ENCODE data around the gene INSIG2. TPM values are rescaled to one million over a fixed set of nuclear protein-coding genes. Genes with fewer than 3 reads are reported as not detected.
A peak's percentile ranks its signal among the peaks of the same experiment; 100 is the strongest.

INSIG2 gene
- polyA plus RNA-seq, 1 experiment, result 7.5 TPM

DNA sequence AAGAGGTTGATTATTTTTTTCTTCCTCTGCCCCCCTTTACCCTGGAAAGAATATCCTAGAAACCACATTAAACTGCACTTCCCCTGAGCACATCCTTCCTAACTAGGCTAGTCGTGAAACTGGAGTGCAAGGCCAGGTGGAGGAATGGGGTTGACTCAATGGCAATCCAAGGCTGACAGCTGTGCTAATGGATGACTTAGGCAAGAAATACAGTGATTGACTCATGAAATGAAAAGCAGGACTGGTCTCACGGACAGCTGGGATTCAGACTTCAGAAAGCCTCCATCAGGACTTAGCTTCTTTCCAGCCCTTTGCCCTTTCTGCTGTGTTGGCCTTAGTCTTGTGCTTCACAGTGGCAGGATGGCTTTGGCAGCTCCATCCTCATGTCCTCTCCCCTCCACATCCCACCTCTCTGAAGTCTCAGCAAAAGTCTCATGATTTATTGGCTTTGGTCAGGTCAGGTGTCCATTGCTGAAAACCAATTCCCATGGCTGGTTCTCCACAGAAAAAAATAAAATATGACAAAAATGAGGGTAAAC, 33.8 kb downstream of the INSIG2 start:
- no peak for TF ChIP-seq CTCF (IDR thresholded peaks at IDR 0.05; ENCODE audit: insufficient read depth, low read depth, low read length)
- no peak overlapping the region for H3K4me3 ChIP-seq (ENCODE audit: low read depth, low read length)
- POLR2A ChIA-PET, result no interaction called here
- DNase-seq (ENCODE audit: low read depth), result no peak
- H3K27me3 ChIP-seq (ENCODE audit: control insufficient read depth, insufficient read depth, low read length), result no peaks in the 10 kb centered on the region
- CTCF ChIA-PET, result interaction anchor here (0.6 kb wide), 1 partner anchor 17 kb away, joined by 3 read pairs; no protein-coding TSS in a partner anchor
- no peaks in the 10 kb centered on the region for H3K36me3 ChIP-seq (ENCODE audit: control insufficient read depth, insufficient read depth, low read length)

GRCh38 chr2:118122594-118123281, 34.5 kb downstream of the INSIG2 start:
- H3K4me3 ChIP-seq (ENCODE audit: low read depth, low read length), result no peak overlapping the region
- no peaks in the 10 kb centered on the region for H3K36me3 ChIP-seq (ENCODE audit: control insufficient read depth, insufficient read depth, low read length)
- H3K27me3 ChIP-seq (ENCODE audit: control insufficient read depth, insufficient read depth, low read length), result no peaks in the 10 kb centered on the region
- ChIA-PET CTCF (interaction anchor here (0.6 to 1.2 kb wide), 2 partner anchors 9 to 26 kb away, joined by 3 to 4 read pairs; no protein-coding TSS in a partner anchor), POLR2A (no interaction called here)
- TF ChIP-seq CTCF (IDR thresholded peaks at IDR 0.05; ENCODE audit: insufficient read depth, low read depth, low read length), result no peak
- no peak for DNase-seq (ENCODE audit: low read depth)

DNA sequence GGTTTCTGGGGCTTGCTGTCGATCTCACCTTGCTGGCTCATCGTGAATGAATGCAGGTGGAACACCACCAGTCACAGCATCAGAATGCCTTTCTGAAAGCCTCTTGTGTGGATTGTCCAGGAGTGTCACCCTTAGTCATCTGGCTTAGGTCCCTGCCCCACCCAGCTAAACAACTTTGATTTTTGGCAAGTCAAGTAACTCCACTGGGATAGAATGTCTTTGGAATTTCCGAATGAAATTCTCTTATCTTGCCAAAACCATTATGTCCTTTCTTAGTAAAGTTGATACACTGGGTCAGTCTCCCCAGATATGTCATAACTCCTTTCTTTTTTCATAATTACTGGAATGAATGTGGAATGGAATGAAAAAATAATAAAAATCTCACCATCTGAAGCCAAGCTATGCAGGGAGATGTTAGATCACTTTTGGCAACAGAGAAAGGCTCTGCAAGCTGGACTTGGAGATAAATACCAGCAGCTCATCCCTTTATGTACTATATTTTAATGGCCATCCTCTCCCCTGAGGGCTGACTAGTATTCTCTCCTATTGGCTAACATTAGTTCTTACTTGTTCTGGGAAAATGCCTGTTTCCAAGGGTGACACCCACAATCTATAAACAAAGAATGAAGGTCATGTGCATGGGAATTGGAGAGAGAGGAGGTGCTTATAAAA, 35.4 kb downstream of the INSIG2 start:
- Histone ChIP-seq H3K27me3 (ENCODE audit: control insufficient read depth, insufficient read depth, low read length) (no peaks in the 10 kb centered on the region), H3K36me3 (ENCODE audit: control insufficient read depth, insufficient read depth, low read length) (no peaks in the 10 kb centered on the region), H3K4me3 (ENCODE audit: low read depth, low read length) (no peak overlapping the region)
- DNase-seq (ENCODE audit: low read depth), result peak; percentile 99
- POLR2A ChIA-PET, result no interaction called here
- no peak for TF ChIP-seq CTCF (IDR thresholded peaks at IDR 0.05; ENCODE audit: insufficient read depth, low read depth, low read length)
- CTCF ChIA-PET, result interaction anchor here (0.6 to 1.2 kb wide), 3 partner anchors 10 to 77 kb away, joined by 3 to 4 read pairs (median 3); no protein-coding TSS in a partner anchor

DNA sequence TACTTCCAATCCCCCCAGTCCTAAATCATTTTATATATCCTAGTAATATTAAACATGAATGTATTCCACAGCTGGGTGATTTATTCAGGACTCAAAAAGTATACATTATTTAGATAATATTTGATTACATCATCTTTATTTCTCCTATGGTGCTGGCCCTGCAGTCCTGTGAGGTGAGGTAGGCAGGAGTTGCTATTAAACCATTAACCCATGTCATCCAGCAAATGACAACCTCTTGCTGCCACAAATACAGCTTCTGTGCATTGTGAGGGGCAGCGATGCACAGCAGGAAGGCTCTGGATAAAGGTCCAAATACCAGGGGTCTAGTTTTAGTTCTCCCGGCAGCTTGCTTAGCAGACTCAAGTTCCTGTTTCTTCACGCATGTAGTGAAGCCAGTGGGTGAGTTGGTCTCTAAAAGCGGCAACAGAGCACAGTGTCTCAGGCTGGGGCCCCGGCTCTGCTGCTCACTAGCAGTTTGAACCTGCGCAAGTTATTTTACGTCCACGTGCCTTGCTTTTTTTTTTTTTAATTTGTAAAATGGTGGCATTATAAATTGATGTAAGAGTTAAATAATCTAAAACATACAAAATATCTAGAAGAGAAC, 36.1 kb downstream of the INSIG2 start:
- POLR2A ChIA-PET, result no interaction called here
- Histone ChIP-seq H3K4me3 (ENCODE audit: low read depth, low read length) (no peak overlapping the region), H3K27me3 (ENCODE audit: control insufficient read depth, insufficient read depth, low read length) (no peaks in the 10 kb centered on the region), H3K36me3 (ENCODE audit: control insufficient read depth, insufficient read depth, low read length) (no peaks in the 10 kb centered on the region)
- no peak for DNase-seq (ENCODE audit: low read depth)
- TF ChIP-seq CTCF (IDR thresholded peaks at IDR 0.05; ENCODE audit: insufficient read depth, low read depth, low read length), result no peak
- CTCF ChIA-PET, result interaction anchor here (0.8 to 1.2 kb wide), 2 partner anchors 24 to 78 kb away, joined by 3 to 4 read pairs; no protein-coding TSS in a partner anchor

DNA sequence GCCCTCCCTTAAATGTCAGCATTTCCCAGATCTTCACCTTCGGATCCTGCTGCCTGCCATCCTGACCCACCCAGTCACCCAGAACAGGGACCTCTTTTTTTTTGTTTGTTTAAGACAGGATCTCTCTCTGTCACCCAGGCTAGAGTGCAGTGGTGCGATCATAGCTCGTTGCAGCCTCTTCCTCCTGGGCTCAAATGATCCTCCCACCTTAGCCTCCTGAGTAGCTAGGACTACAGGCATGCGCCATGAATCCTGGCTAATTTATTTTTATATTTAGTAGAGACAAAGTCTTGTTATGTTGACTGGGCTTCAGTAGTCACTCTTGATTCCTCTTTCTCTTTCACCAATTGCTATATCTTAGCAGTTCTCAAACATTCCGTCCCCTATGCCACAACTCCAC, 39.0 kb downstream of the INSIG2 start:
- ChIA-PET CTCF (no interaction called here), POLR2A (no interaction called here)

More for the DNA sequence above, 39.0 kb downstream of the INSIG2 start:
- H3K27me3 ChIP-seq (ENCODE audit: control insufficient read depth, insufficient read depth, low read length), result no peaks in the 10 kb centered on the region
- no peaks in the 10 kb centered on the region for H3K36me3 ChIP-seq (ENCODE audit: control insufficient read depth, insufficient read depth, low read length)
- no peak for TF ChIP-seq CTCF (IDR thresholded peaks at IDR 0.05; ENCODE audit: insufficient read depth, low read depth, low read length)
- no peak overlapping the region for H3K4me3 ChIP-seq (ENCODE audit: low read depth, low read length)
- no peak for DNase-seq (ENCODE audit: low read depth)

Measured in BJ (cell line).